MM.1S (cell line): ENCODE measurements around the gene OBSCN.

Source experiments
- DNase-seq: peaks from one replicate; pipeline ENCODE4 v3.0.0-alpha.2; 2015
- H2AFZ ChIP-seq: fragments of 300-600 bp; sonication (generic); 2 replicates; pipeline ENCODE4 v1.6.0; 2016; ENCODE audit warnings: antibody characterized with exemption, low read length
- H3F3A ChIP-seq: fragments of 300-600 bp; sonication (generic); 2 replicates; pipeline ENCODE4 v1.6.1; 2016; ENCODE audit warnings: mild to moderate bottlenecking, antibody characterized with exemption, low read length, moderate library complexity, mixed read lengths; ENCODE audit not compliant: insufficient read depth
- H3K27ac ChIP-seq: fragments of 300-600 bp; sonication (generic); 2 replicates; pipeline ENCODE4 v1.5.1; 2016; ENCODE audit warnings: mild to moderate bottlenecking, low read length
- H3K27me3 ChIP-seq: fragments of 300-600 bp; sonication (generic); replicated peaks from 2 replicates; pipeline ENCODE4 v1.6.0; 2016; ENCODE audit warnings: low read length; ENCODE audit not compliant: insufficient read depth
- H3K36me3 ChIP-seq: fragments of 300-600 bp; sonication (generic); replicated peaks from 2 replicates; pipeline ENCODE4 v1.6.1; 2016; ENCODE audit warnings: mild to moderate bottlenecking, low read length, mixed read lengths; ENCODE audit not compliant: insufficient read depth
- H3K4me1 ChIP-seq: fragments of 300-600 bp; sonication (generic); 2 replicates; pipeline ENCODE4 v1.6.1; 2016; ENCODE audit warnings: low read length, mixed read lengths
- H3K4me2 ChIP-seq: fragments of 300-600 bp; sonication (generic); 2 replicates; pipeline ENCODE4 v1.6.0; 2016; ENCODE audit warnings: low read depth, low read length
- H3K4me3 ChIP-seq: fragments of 300-600 bp; sonication (generic); 2 replicates; pipeline ENCODE4 v1.5.1; 2016; ENCODE audit warnings: low read length, mixed read lengths
- H3K79me2 ChIP-seq: fragments of 300-600 bp; sonication (generic); 2 replicates; pipeline ENCODE4 v1.6.1; 2016; ENCODE audit warnings: mixed run types, low read length, mixed read lengths
- H3K9ac ChIP-seq: fragments of 300-600 bp; sonication (generic); 2 replicates; pipeline ENCODE4 v1.6.1; 2016; ENCODE audit warnings: low read length, mixed read lengths
- H3K9me2 ChIP-seq: fragments of 300-600 bp; sonication (generic); replicated peaks from 2 replicates; pipeline ENCODE4 v1.6.1; 2016; ENCODE audit warnings: mild to moderate bottlenecking, low read length, mixed read lengths; ENCODE audit not compliant: insufficient read depth
- H3K9me3 ChIP-seq: fragments of 300-600 bp; sonication (generic); replicated peaks from 2 replicates; pipeline ENCODE4 v1.6.1; 2016; ENCODE audit warnings: mild to moderate bottlenecking, low read length, mixed read lengths; ENCODE audit not compliant: insufficient read depth
- H4K20me1 ChIP-seq: fragments of 300-600 bp; sonication (generic); 2 replicates; pipeline ENCODE4 v1.6.1; 2016; ENCODE audit warnings: mild to moderate bottlenecking, low read length, moderate library complexity, mixed read lengths; ENCODE audit not compliant: insufficient read depth
- CTCF ChIP-seq: fragments of 300-600 bp; sonication (generic); IDR thresholded peaks from 2 replicates; pipeline ENCODE4 v1.5.1; 2016; ENCODE audit warnings: antibody characterized with exemption, low read length, mixed read lengths
- EZH2 ChIP-seq: fragments of 300-600 bp; sonication (generic); optimal IDR thresholded peaks from 2 replicates; pipeline ENCODE3; 2017; ENCODE audit warnings: low read depth, mild to moderate bottlenecking, antibody characterized with exemption, low read length, mixed read lengths
- EZH2phosphoT487 ChIP-seq: fragments of 300-600 bp; sonication (generic); IDR thresholded peaks from 2 replicates; pipeline ENCODE4 v1.6.1; 2018; ENCODE audit warnings: antibody characterized with exemption, low read length

OBSCN gene

DNA sequence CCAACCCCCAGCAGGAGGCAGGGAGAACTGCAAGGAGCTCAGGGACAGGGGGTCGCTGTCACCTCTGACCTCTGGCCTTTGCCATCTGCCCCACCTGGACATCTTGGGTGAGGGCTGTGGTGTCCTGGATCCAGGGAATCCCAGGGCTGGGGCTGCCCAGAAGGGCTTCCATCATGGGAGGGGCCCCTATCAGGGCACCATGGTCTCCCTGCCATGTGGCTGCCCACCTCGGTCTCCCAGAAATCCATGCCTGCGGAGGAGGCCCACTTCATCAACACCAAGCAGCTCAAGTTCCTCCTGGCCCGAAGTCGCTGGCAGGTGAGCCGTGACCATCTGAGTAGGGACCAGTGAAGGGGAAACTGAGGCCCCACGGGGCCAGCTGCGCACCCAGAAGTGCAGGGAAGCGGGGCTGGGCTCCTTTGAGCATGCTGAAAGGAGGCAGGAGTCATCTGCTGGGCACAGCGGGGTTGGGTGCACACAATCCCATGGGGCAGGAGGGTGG is 162.6 kb downstream of the OBSCN start:
- Histone ChIP-seq H3K9me2 (no peaks in the 10 kb centered on the region), H3K9me3 (no peaks in the 10 kb centered on the region), H2AFZ (no peak overlapping the region), H3K27me3 (peaks cover 19% of the 10 kb centered on the region), H3K4me3 (no peak overlapping the region), H3K4me1 (no peaks in the 10 kb centered on the region), H3K79me2 (no peaks in the 10 kb centered on the region), H3K27ac (no peak overlapping the region), H3K9ac (no peak overlapping the region), H3K4me2 (no peak overlapping the region), H3F3A (no peaks in the 10 kb centered on the region), H3K36me3 (no peaks in the 10 kb centered on the region), H4K20me1 (no peaks in the 10 kb centered on the region)
- no peak for DNase-seq
- TF ChIP-seq CTCF (no peak), EZH2phosphoT487 (no peak), EZH2 (no peak)

- Histone ChIP-seq H3K4me3 (no peak overlapping the region), H3K9ac (no peak overlapping the region), H3K9me2 (no peaks in the 10 kb centered on the region), H3K4me2 (no peak overlapping the region), H3K9me3 (no peaks in the 10 kb centered on the region), H3K27ac (no peak overlapping the region), H3K79me2 (no peaks in the 10 kb centered on the region), H3K36me3 (no peaks in the 10 kb centered on the region), H3K27me3 (peaks cover 19% of the 10 kb centered on the region), H3F3A (no peaks in the 10 kb centered on the region), H3K4me1 (no peaks in the 10 kb centered on the region), H4K20me1 (no peaks in the 10 kb centered on the region), H2AFZ (no peak overlapping the region)
- no peak for TF ChIP-seq EZH2
- no peak for TF ChIP-seq EZH2phosphoT487
- TF ChIP-seq CTCF = no peak
- no peak for DNase-seq
These were observed 163.3 kb downstream of the OBSCN start for GRCh38 chr1:228370941-228371740.

DNA sequence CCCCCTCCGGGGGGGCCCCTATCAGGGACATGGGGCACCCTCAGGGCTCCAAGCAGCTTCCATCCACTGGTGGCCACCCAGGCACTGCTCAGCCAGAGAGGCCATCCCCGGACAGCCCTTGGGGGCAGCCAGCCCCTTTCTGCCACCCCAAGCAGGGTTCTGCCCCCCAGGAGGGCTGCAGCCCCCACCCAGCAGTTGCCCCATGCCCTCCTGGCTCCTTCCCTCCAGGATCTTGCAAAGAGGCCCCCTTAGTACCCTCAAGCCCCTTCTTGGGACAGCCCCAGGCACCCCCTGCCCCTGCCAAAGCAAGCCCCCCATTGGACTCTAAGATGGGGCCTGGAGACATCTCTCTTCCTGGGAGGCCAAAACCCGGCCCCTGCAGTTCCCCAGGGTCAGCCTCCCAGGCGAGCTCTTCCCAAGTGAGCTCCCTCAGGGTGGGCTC is 163.9 kb downstream of the OBSCN start:
- no peaks in the 10 kb centered on the region for H3K9me3 ChIP-seq
- no peaks in the 10 kb centered on the region for H3K79me2 ChIP-seq
- H3K27me3 ChIP-seq = peaks cover 19% of the 10 kb centered on the region
- no peaks in the 10 kb centered on the region for H3K36me3 ChIP-seq
- H2AFZ ChIP-seq = no peak overlapping the region
- H4K20me1 ChIP-seq = no peaks in the 10 kb centered on the region
- no peak overlapping the region for H3K4me3 ChIP-seq
- no peak overlapping the region for H3K9ac ChIP-seq
- no peaks in the 10 kb centered on the region for H3F3A ChIP-seq
- H3K4me2 ChIP-seq = no peak overlapping the region
- TF ChIP-seq EZH2 (no peak), CTCF (no peak), EZH2phosphoT487 (no peak)
- H3K9me2 ChIP-seq = no peaks in the 10 kb centered on the region
- DNase-seq = no peak
- H3K4me1 ChIP-seq = no peaks in the 10 kb centered on the region
- H3K27ac ChIP-seq = no peak overlapping the region
